Measurements from ENCODE around the gene HS2ST1. TPM values are rescaled to one million over a fixed set of nuclear protein-coding genes. Genes with fewer than 3 reads are reported as not detected.

Gene HS2ST1
- total RNA-seq, 1 donor from 2014 or later = 28.9 TPM

DNA sequence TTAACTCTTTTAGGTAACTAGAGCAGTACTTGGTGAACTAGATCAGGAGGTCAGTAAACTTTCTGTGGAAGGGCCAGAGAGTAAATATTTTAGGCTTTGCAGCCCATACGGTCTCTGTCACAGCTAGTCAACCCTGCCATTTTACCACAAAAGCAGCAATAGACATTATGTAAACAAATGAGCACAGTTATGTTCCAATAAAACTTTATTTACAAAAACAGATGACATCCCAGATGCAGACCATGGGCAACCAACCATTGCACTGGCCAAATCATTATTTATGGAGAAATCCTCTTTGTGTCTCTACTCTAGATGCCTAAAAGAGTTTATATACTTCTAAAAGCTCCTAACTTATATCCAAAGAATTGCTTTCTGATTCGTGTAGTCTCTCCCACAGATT is 192.4 kb downstream of the HS2ST1 start:
- no peak for DNase-seq (ENCODE audit: low read depth)

DNA sequence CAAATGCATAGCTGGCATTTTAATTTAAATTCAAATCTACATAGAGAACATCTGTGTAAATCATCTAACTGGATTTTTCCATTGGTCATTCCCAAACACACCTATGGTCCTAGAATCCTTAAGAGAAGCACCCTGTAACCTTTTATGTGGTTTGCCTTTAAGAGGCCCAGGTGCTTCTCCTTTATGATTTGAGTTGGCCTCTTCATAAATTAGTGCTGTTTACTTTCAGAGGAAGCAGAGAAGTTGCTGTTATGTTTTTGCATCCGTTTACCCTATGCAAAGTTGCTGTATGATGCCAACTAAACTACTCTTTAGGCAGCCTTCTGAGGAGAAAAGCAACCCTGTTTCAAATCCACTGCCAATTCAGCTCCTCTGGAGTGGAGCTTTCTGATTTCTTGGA is 193.8 kb downstream of the HS2ST1 start:
- DNase-seq (ENCODE audit: low read depth) = no peak

DNA sequence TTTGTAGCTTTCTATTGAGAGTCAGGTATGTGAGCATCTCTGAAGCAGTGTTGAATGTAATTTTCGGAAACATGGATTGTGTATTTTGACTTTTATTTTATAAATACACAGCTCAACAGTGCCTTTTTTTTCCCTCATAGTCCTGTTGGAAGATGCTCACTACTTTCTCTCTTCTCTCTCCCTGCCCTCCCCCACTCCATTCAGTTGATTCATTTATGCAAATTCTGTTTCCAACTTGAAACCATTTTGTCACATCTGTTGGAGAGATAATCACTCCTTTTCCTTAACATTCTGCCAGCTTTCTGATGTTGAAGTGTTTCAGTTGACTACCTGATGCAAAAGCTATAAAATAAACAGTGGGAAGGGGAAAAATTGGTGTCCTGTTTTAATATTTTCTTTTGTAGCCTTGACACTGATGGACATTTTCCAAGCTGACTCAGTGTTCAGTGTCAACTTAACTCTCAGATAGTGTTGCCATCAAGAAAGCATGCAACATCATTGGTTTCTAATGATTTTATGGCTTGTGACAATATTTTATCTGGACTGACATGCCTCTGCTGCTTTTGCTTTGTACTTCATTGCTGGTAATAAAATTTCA is 194.5 kb downstream of the HS2ST1 start:
- DNase-seq (ENCODE audit: low read depth) = peak; percentile 13

DNA sequence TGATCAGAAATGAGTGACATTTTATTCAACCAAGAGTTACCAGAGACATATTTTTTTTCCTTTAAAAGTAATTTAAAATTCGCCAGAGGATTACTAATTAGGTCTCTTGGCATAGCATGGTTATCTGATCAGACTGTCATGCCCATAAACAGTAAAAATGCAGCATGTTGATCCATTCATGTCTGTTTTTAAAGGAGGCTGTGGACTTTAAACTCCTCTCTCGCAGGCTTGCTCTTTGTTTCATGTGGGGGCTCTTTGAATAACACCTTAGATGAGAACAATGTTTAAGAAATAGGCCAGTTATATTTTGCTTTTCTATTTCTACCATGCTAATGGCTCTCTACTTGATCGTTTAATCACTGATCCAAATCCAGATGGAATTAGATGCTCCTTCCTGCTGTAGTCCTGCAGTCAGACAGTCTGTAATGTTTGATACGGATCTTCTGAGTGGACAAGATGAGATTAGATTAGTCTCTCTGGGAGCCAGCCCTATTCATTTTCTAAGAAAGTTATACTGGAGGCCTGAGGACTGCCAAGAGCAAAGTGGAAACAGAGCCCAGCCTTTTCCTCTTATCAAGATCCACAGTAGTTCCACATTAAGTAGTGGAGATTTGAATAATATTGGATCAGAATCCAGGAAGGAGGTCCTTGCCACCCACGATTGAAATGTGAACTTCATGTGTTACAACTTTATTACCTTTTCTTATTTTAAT is 197.4 kb downstream of the HS2ST1 start:
- DNase-seq (ENCODE audit: low read depth) = no peak

DNA sequence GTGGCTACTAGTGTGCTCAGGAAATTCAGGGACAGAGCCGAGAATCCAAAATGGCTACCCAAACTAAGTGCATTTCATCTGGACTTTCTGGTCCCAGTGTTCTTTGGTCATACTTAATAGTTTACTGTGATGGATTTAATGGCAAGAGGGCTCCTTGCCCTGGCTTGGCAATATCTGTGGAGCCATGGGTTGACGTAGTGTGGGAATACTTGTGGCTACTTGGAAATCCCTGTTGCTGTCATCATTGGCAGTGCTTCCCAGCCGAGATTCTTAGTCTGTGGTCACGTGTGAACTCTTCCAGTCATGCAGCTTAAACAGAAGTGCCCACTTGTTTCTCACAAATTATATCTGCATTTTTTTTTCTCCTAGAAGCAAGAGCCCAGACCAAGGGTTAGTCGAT is 198.9 kb downstream of the HS2ST1 start:
- DNase-seq (ENCODE audit: low read depth) = peak; percentile 94

DNA sequence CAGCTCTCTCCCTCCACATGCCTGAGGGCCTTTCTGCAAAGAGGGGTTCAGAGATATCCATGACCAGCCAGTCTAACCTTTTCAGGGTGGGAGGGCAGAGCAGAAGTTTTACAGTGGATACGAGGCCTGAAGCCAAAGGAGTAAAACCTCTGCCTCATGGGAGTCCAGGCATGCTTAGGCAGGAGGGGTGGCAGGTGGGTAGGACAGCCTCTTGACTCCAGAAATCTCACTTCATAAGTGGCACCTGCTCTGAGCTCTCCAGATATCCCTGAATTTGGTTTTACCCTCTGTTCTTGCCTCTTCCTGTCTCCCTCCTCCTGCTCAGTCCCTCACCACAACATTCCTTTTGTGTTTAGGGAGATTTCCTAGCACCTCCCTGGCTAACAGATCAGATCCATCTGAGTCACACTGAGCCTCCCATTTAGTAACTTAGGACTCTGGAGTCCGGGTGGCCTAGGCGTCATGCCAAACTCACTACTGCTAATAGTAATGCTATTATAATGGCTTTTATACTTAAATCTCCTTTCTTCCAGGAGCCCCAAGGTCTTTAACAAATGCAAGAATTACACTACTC is 201.0 kb downstream of the HS2ST1 start:
- peak; percentile 85 for DNase-seq (ENCODE audit: low read depth)

DNA sequence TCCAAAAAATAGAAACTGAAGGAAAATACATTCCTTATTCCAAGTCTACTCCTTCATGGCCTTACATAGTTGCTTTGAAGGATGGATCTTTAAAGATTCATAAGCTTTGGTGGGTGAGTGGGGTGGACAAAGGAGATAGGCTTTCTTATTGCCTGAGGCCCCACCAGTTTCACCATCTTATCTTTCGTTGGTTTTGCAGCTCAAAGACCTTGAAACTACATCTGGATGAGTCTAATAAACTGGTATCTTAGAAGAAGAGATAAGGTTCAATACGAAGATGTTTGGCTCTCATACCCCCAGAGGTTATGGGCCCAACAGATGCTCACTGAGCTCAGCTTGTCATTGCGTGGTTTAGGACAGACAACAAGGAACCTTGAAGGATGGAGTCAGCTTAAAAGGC is 201.5 kb downstream of the HS2ST1 start:
- DNase-seq (ENCODE audit: low read depth) = no peak

DNA sequence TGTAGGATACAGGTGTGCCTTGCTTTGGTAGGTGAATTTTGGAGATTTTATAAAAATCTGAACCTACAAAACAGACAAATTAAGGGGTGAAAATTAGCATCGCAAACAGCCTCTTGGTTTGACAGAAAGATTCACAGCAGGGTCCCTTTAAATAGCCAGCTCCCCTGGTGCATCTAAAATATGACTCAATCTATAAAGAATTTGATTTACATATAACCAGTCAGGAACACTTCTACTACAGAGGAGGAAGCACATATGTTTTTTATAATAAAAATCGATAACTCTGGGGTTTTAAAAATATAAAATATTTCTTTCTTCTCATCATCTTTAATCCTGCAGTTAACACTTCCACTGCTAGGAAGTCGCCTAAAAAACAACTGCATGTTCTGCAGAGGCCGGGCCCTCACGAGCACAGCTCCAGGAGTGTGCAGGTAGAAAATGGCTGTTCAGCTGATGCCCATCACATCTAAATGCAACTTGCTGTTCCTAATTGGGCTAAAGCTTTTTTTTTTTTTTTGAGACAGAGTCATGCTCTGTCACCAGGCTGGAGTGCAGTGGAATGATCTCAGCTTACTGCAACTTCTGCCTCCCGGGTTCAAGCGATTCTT is 203.4 kb downstream of the HS2ST1 start:
- no peak for DNase-seq (ENCODE audit: low read depth)

DNA sequence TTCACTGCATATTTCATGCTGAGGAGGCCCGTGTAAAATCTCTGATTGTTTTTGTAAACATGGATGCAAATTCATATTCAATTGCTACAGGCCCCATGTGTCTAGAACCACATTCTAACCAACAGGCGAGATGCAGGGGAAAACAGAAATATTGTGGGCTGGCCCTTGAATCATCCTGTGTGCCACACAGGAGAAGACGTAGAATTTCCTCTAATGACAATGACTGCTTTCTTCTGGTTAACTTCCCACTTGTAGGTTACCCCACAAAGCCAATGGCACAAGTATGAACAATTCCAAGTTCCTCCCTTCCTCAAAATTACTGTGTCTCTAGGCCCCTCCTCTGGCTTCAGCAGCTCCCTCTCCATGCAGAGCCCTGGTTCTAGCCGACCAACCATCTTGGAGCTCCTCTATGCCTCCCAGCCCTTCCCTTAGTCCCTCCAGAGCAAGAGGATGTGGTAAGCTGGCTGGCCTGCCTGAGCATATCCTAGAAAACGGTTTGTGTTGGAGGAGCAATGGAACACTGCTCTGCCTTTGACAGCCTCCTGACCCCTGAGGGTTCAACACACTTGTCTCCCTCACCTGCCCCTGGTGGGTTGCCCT is 205.2 kb downstream of the HS2ST1 start:
- DNase-seq (ENCODE audit: low read depth) = no peak

DNA sequence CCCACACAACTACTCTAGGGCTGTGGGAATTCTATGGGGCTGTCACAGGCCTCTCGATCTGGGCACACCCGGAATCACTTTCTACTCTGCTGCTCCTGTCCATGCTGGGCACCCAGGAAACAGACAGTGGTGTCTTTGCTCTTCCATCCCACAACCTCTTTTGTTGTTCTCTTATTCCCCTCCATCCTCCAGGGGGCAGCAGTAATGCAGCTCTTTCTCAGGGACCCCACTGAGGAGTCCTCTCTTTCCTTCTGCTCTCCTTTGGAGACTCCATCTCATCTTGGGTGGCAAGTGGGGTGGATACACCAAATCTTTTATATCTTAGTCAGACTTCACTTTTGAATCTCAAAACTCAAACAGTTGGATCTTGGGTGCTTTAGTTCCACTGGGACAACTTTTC is 206.3 kb downstream of the HS2ST1 start:
- DNase-seq (ENCODE audit: low read depth) = no peak

DNA sequence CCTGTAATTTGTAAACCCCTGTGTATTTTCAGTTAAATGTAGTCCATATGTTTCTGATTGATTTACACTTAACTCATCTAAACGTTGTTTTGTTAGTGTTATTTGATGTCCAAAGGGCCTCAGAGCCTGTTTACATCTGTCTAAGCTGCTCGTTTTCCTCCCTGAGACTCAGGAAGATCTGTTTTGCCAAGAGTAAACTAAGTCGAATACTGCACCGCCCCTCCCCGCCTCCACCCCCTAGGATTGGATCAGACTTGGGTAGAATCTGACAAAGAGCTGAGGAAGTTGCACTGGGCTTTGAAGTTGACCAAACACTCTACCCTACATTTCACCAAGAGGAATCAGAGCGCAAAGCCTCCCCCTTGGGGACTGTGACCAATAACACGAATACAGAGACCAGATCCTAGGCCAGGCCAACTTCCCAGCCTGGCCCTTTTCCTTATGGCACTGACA is 207.3 kb downstream of the HS2ST1 start:
- no peak for DNase-seq (ENCODE audit: low read depth)

DNA sequence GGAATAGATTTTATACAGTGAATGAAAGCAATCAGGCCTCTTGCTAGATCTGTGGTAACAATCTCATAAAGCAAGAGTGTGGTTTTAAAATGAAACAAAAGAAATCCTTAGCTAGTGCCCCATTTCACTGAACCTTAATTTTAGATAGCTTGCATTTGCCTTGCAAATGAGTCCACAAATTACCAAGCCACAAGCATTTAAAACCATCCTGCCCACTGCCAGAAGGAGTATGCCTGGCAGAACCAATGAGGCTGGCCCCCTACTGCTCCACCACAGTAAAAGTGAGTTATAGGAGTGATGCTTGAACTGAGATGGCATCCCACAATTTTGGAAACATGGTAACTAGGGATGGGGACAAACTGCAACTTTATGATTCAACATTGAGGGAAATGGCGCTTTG is 207.8 kb downstream of the HS2ST1 start:
- DNase-seq (ENCODE audit: low read depth) = no peak

DNA sequence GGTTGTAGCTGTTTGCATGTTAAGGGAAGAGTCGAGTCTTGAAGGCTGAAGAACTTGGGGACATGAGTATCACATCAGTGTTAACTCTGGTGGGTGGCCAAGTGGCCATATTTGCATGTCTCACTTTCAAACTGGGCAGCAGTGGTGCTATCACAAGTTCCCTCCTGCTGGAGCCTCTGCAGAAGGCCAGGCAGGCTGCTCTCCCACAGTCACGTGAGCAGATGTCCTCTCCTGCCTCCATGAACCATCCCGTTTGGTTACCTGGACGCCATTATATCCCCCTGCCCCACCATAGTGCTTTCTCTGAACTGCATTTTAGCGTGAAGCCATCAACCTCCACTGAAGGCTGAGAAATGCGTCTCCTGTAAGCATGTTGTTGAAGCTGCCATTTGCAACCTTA is 209.2 kb downstream of the HS2ST1 start:
- no peak for DNase-seq (ENCODE audit: low read depth)

DNA sequence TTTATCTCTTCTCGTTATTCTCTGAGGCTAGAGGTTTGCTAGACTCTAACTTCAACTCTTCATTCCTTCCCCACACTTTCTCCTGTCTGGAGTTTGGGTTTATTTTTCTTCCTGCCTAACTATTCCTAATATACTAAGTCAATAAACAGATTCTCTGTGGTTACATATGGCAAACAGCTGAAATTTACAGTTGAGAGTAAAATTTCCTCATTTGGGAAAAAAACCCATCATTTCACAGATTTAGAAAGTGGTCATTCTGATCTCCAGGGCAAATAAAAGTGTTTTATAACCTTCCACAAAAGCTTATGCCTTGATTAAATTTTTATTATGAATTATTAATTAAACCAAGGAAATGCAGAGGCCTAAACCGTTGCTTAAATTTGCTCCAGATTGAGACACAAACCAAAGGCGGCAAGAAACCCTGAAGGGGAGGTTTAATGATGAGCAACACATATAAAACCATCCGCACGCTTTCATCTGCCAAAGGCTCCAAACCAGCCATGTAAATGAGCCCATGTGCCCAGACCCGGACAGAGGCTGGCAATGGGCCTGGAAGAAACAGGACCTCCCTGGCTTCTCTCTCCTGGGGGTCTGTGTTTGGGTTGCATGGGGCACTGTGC is 212.6 kb downstream of the HS2ST1 start:
- no peak for DNase-seq (ENCODE audit: low read depth)

DNA sequence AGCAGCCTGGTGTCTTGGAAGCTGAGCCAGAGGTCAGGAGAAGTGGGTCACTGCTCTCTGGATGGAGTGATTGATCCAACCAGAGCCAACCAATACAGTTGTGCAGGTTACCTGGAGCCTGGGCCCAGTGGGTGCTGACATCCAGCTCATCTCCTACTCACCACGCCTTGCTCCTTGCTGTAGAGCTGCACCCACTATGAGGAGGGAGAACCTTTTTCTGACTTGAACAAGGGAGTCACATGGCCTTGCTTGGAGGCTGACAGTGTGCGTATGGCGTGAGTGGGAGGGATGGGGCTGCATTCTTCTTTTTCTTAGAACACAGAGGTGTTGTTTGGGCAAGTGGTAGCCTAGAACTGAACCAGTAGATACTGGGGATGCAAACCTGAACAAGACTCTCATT is 213.1 kb downstream of the HS2ST1 start:
- no peak for DNase-seq (ENCODE audit: low read depth)

DNA sequence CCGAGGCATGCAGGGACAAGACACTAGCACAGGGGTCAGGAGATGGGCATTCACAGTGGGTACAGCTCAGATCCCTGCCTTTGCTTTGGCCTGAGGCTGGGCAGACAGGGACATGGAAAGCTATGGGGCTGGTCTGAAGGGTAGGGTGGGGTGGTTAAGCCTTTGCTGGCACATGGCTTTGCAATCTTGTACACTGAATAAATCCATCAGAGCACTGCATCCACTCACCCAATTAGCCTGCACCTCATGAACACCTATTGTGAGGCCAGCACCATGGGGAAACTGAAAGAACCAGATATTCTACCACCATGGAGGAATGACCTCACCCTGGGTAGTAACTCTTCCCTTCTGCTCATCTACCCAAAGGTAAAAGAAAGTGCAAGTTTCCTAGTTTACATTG is 214.6 kb downstream of the HS2ST1 start:
- no peak for DNase-seq (ENCODE audit: low read depth)

DNA sequence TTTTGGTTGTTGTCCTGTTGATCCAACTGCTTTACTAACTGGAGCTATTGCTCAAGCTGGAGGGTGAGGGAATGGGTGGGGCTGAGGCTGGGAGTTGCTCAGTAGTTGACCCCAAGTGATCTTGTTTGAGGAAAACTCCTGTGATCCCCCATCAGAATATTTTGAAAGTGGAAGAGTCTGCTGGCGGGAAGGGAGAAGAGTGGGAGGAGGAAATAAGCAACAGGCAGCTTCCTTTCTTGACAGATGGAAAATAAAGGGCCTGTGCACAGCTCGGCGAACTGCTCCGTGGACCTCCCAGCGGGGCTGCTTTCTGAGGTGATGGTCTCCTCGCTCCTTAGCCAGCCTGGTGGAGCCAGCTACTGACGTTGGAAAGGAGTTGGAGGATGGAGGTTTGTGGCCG is 215.2 kb downstream of the HS2ST1 start:
- no peak for DNase-seq (ENCODE audit: low read depth)

DNA sequence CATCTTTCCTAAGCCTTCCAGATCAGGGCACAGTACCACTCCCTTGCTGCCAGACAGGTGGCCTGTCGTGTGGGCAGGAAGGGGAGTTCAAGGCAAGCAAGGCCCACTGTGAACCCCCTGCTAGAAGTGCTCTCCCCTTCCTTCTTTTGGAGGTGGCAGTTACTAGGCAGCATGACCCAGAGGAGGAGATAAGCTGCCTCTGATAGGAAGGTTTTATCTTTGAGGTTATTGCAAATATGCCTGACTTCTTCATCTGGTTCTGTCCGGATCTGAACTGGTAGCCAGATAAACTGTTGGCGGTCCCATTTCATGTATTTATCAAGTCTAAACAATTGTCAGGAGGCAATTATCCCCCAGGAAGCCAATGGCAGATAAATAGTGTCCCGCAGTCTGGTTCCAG is 216.0 kb downstream of the HS2ST1 start:
- no peak for DNase-seq (ENCODE audit: low read depth)

DNA sequence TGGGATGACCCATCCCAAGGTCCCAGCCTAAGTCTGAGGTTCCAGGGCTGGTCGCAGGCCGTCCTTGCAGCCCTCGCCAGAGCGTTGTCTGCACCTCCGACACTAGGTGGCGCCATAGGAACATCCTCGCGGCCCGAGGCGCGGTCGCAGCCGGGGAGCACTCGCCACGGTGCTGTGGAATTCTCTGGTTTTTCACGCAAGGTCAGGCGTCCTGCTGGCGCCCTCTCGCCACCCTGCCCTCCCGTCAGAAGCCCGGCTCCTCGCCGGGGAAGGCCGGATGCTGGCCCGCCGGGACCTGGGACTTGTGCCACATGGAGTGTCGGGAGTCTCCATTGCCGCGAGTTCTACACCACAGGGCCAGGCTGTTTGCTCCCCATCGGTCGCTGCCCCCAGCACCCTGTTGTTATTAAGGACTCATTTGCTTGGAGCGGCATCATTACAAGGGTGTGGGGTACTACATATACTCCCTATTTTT is 217.4 kb downstream of the HS2ST1 start:
- peak; percentile 82 for DNase-seq (ENCODE audit: low read depth)

DNA sequence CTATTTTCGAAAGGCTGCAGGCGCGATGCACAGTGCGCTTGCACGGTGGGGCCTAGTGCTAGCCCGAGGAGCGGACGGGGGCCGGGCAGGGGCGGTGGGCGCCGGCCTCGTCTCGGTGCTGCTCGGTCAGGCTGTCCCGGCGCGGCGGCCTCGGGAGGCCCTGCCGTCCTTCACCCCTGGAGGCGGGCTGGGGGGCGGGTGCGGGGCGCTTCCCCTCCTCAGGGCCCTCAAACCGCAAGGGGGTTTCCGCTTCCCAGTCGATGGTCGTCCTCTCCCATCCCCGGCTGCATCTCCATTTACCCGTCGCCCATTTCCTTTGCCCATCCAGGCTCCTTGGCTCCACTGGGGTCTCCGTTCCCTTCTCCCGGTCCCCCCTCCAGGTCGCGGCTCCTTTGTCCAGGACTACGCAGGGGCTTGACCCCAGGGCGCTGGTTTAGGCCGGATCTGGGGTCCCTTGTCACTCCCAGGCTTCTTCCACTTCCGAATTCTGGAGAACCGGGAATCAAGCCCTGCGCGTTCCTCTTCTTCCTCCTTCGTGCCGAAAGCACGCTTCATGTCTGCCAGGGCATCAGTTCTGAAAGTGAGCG is 217.9 kb downstream of the HS2ST1 start:
- DNase-seq (ENCODE audit: low read depth) = no peak

DNA sequence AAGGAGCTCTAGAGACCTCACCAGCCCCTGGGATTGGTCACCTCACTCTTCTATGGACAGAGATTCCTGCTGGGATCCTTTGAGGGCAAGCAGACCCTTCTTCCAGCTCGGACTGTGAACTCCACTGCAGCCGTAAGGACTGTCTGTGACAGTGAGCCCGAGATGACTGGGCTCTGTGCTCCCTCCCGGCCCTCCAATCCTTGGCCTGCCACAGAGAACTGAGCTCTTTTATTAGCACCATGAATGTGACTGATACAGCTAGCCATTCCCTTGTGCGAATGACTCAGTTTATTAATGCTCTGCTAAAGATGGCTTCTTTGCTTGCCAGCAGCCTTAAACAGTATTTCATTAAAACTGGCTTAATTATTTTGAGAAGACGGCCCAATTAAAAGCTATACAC is 219.6 kb downstream of the HS2ST1 start:
- DNase-seq (ENCODE audit: low read depth) = peak; percentile 29
